HT-29 (cell line): ENCODE measurements around the gene RLN3. TPM values are rescaled to one million over a fixed set of nuclear protein-coding genes. Genes with fewer than 3 reads are reported as not detected.

Experiments used
- DNase-seq: peaks from one replicate; pipeline ENCODE4 v3.0.0-alpha.2; 2015; ENCODE audit warnings: low spot score
- total RNA-seq: library from RNA; depleted of rRNA; stranded (reverse); fragments of >200 nt; shearing (Covaris generic); gene quantifications from 2 replicates; pipeline ENCODE4 v1.2.3, GENCODE V29; 2014

Gene RLN3
- total RNA-seq, 1 experiment from 2014 or later, result not detected

DNA sequence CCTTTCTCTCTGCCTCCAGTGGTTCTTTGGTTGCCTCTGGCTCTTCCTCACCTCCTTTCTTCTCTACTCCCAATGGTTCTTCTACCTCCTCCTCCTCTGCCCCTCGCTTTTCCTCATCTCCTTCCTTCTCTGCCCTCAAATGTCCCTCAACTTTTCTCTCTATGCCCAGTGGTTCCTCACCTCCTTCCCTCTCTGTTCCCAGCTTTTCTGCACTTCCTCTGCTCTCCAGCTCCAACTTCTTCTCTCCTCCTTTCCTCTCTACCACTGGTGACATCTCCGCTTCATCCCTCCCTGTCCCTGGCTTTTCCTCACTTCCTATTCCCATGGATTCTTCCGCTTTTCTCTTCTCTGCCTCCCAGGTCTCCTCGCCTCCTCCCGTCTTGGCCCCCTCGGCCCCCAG, 26.2 kb downstream of the RLN3 start:
- no peak for DNase-seq

DNA sequence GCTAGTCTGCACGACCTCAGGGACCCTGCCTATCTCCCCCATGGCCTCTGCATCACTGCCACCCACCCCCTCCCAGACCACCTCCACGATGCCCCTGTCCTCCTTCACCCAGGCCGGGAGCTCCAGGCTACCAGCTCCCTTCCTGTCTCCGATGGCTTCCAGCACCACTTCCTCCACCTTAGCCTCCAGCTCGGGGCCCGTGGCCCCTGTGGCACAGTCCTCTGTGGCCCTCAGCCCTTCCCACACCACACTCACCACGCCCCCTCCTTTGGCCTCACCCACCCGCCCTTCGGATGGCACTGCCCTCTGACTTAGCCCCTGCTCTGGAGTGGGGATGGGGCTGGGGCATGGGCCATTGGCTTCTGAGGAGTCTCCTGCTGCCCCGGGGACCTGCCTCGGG, 26.8 kb downstream of the RLN3 start:
- no peak for DNase-seq

DNA sequence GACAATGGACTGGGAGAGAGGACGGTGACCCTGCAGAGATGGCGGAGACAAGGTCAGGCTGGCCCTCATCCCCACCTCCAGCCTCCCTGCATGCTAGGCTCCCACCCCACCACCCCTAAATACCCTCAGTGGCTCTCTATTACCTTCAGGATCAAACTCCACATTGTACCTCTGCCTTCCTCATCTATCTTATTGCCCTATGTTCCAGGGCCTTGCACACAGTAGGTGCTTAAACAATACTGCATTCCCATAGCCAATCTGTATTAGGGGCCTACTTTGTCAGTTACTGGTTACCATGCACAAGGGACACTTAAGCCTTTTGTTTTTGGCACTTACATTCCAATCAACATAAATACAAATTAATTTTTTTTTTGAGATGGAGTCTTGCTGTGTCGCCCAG, 27.4 kb downstream of the RLN3 start:
- DNase-seq, result no peak

DNA sequence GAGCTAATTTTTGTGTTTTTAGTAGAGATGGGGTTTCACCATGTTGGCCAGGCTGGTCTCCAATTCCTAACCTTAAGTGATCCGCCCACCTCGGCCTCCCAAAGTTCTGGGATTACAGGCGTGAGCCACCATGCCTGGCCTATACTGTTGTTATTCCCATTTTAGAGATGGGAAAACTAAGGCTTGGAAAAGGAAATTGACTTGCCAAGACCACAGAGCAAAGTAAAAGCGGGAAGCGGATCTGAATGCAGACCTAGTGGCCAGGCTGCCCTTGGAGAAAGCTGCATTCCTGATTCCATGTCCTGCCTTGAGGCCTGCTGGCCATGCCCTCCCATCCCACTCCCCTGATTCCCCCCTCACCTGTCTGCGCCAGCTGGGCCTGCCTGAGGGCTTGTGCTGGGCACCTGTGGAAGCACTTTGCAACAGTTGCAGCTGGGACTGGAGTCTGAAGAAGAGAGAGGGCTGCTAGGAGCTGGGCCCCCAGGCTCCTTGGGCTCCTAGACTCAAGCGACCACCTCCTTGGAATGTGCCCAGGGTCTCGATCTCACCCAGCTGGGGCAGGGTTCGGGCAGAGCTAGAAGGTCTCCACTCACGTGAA, 28.2 kb downstream of the RLN3 start:
- DNase-seq, result no peak

DNA sequence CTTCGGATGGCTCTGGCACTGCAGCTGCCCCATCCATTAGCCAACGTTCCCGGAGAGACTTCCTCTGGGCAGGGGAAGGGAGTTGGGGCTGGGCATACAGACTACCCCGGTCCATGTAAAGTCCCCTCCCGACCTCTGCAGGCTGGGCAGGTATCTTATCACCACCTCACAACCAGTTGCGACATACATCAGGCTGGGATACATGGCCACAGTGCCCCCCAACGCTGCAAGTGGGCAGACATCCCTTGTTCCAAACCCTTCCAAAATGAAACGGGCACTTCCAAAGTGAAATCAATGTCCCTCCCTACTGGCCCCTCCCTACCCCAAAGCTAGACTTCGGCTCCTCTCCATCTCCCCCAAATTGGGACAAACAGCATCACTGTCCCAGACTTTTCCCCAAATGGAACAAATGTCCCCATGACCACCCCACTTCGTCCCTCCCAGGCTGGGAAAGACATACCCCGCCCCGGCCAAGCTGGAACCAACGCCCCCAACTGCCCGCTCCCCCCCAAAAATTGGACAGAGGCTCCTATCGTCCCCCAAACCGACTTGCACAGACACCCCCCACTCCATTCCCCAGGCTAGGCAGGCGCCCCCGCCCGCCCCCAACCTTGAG, 28.9 kb downstream of the RLN3 start:
- no peak for DNase-seq

DNA sequence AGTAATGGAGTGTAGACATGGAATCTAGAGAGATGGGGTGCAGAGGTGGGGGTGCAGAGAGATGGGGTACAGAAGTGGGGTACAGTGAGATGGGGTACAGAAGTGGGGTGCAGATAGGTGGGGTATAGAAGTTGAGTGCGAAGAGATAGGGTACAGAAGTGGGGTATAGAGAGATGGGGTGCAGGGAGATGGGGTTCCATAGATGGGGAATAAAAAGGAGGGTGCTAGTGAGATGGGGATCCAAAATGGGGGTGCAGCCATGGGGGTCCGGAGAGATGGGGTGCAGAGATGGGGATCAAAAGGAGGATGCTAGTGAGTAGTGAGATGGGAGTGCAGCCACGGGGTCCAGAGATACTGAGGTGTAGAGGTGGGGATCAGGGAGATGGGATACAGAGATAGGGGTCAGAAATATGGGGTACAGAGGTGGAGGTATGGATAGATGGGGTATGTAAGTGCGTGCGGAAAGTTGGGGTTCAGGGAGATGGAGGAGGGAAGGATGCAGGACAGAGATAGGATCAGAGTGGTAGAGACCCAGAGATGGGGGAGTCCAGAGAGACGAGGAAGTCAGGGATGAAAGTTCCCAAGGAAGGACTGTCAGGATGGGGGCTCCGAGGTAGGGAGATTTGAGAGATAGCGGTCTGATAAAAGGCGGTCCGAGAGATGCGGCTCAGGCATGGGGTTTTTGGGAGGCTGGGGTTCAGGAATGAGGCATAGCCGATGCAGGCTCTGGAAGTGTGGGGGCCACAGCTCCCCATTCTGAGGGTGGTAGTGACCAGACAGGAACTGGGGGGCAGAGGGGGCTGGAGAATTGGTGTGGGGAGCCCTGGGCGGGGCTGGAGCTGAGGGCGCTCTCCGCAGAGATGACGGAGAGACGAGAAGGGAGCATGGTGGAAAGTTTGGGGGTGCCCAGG, 30.5 kb downstream of the RLN3 start:
- DNase-seq, result no peak

DNA sequence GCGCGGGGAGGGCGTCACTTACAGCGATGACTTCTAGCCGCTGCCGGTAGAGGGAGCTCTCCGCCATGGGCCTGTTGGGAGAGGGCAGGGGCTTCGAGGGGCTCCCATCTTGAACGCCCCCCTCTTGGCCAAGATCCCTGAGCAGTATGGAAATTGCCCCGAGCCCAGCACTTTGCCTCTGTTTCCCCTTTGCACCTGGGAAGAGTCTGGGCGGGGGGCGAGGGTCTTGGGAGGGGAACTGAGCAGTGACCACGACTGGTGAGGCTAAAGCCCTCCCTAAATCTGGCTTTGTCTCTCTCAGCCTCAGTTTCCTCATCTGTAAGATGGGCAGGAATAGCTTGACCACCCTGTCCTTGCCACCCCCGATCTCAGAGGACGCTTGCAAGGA, 31.1 kb downstream of the RLN3 start:
- DNase-seq, result no peak

DNA sequence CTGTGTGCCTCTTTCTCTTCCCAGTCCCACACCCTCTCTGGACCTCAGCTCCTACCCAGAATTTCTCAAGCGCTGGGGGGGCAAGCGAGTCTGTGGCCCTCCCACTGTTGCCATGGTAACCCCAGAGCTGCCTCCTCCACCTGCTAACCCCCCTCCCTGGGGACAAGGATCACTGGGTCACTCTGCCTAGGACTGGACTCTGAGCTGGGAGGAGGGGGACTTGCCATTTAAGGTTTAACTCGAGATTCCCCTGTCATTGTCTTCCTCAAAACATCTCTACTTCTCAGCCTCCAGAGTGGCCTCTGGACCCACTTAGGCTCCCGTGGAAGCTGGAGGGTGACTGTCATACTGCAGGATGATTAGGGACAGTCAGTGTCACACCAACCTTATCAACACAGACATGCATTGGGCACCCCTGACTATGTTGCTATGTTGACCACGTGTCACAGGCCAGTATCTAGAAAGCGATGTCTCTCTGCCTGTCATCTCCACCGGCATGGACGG, 31.8 kb downstream of the RLN3 start:
- no peak for DNase-seq

DNA sequence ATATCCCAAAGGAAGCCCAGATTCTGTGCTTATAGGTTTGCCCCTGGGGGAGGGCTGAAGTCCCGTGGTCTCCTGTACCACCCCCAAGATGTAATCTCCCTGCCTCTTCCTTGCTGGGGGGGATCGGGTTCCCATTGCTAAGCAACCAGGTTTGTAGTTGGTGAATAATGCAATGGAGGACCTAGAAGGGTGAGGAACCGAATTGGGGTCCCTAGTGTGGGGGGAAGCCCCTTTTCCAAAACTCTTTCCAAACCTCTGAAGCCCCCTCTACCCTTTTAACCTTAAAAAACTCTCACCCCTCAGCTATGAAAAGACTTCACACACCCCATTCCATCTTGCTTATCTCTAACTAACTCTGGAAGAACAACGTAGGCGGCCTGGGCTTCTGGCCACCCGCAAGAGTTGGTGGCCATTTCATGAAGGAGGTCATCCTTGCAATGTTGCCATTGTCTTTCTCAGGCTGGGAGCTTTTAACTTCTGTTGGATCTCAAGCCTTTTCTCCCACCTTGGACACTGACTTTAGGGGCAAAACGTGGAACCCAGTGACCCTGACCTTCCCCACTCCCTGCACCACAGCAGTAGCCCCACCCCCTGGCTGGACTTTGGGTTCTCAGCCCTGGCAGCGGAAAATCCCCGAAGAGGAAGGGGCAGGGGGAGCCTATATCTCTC, 33.3 kb downstream of the RLN3 start:
- DNase-seq, result no peak

DNA sequence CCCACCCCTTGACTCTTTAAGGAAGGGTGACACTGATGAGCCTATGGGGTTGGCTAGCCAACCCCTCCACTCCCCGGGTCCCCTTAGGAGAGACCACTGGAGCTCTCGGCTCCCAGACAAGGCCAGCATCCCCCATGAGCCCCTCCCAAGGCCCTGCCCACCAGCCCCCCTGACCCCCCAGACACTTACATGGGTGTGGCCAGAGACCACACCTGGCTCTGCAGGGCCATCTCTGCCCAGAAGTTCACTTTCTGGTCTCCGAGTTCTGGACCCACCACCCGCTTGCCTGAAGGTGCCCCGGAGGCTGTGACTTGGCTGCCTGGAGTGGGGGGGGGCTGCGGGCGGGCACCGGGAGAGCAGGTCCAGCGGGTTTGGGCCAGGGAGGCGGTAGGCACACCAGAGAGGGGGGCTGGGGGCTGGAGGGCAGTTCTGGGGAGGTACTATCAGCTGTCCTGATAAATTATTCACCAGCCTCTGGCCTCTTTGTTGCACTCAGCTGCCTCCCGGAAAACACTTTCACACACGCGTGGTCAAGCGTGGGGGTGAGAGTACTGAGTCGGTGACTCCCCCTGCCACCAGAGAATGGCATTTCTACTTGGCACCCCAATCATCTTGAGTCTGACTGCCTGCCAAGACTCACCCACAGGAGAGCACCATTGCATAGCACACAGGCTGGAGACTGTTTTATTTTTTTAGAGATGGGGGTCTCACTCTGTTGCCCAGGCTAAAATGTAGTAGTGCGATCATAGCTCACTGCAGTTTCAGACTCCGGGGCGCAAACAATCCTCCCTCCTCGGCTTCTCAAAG, 34.0 kb downstream of the RLN3 start, which contains the start of gene PALM3:
PALM3 (minus strand) TSS at position 326 of the 807 bp plus-strand sequence; CDS start at position 230, 96 bp downstream.
- DNase-seq, result no peak

DNA sequence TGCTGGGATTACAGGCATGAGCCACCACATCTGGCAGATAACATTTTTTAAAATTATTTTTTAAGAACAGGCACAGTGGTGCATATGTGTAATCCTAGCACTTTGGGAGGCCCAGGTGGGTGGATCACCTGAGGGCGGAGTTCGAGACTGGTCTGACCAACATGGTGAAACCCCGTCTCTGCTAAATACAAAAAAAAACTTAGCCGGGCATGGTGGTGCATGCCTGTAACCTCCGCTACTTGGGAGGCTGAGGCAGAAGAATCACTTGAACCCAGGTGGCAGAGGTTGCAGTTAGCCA, 34.6 kb downstream of the RLN3 start:
- no peak for DNase-seq

DNA sequence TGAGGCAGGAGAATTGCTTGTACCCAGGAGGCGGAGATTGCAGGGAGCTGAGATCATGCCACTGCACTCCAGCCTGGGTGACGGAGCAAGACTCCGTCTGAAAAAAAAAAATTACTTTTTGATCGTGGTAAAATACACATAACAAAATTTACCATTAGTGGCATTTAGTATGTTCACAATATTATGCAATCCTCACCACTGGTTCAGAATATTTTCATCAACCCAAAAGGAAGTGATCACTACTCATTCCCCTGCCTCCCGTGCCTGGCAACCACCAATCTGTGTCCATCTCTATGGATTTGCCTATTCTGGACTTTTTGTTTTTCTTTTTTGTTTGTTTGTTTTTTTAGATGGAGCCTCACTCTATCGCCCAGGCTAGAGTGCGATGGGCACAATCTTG, 35.2 kb downstream of the RLN3 start:
- no peak for DNase-seq

DNA sequence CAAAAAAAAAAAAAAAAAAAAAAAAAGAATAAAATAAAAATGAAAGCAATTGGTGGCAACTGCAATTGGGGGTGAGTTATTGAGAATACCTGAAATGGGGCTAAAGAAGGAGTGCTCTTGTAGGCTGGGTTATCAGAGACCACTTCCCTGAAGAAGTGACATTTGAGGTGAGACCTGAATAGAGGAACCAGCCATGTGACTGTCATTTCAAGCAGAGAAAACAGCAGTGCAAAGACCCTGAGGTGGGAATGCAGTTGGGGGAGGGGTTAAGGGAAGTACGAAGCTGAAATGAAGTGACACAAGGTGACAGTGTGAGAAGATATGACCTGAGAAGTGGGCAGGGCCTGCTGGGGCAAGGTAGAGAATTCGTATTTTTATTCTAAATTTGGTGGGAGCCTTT, 38.2 kb downstream of the RLN3 start:
- no peak for DNase-seq

DNA sequence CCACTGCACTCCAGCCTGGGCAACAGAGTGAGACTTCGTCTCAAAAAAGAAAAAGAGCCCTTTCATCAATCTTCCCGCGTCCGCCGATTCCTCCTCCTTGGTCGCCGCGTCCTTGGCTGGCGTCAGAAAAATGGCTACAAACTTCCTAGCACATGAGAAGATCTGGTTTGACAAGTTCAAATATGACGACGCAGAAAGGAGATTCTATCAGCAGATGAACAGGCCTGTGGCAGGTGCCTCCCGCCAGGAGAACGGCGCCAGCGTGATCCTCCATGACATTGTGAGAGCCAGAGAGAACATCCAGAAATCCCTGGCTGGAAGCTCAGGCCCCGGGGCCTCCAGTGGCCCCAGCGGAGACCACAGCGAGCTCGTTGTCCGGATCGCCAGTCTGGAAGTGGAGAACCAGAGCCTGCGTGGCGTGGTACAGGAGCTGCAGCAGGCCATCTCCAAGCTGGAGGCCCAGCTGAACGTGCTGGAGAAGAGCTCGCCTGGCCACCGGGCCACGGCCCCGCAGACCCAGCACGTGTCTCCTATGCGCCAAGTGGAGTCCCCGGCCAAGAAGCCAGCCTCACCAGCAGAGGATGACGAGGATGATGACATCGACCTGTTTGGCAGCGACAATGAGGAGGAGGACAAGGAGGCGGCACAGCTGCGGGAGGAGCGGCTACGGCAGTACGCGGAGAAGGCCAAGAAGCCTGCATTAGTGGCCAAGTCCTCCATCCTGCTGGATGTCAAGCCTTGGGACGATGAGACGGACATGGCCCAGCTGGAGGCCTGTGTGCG, 42.5 kb downstream of the RLN3 start:
- no peak for DNase-seq

DNA sequence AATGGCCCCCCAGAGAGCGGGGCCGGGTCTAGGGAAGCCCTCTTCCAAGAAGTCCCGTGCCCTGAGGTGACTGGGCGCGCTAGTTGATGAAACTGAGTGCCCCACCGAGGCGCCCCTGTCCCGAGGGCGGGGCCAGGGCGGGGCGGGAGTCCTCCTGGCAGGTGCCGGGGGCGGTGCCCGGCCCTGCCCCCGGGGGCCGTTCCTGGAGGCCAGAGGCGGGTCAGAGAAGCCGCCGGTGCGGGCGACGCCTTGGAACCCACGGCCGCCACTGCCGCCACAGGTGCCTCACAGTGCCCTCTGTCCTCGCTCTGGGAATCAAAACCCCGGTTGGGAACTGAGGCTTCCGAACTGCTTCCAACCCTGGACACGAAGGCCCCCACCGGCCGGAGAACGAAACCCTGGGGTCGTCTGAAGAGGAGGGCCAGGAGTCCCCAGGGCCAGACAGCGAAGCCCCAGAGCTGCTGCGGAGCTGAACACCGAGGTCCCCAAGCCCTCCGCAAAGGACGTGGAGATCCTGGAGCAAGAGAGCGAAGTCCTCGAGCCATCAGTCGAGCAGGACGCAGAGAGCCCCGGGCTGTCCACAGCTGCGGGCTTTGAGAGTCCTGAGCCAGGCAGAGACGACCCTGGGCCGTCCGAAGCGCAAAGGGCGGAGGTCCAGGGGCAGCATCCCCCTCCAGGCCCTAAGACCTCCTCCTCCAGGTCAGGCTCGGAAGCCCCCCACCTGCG, 44.8 kb downstream of the RLN3 start, which contains the start of gene MISP3:
MISP3 (plus strand) TSS at position 252 of the 726 bp plus-strand sequence. CDS start 524 bp downstream, outside the sequence.
- DNase-seq, result peak; percentile 45

DNA sequence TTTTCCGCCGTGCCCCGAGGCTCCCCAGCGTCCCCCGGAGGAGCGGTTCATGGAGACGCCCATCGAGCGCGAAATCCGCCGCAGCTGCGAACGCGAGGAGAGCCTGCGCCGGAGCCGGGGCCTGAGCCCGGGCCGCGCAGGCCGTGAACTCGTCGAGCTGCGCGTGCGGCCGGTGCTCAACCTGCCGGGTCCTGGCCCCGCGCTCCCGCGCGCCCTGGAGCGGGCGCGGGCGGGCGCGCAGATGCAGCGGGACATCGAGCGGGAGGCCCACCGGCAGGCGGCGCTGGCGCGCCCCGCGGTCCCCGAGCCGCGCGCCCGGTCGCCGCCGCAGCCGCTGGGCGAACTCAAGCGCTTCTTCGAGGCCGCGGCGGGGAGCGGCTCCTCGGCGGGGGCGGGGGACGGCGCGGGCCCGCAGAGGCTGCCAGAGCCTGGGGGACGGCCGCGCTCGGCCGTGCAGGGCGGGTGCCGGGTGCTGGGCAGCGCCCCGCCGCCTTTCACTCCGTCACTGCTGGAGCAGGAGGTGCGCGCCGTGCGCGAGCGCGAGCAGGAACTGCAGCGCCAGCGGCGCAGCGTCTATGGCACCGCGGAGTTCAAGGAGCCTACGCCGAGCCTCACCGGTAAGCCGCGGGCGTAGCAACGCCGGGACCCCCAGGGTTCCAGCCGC, 45.4 kb downstream of the RLN3 start:
- DNase-seq, result peak; percentile 59

DNA sequence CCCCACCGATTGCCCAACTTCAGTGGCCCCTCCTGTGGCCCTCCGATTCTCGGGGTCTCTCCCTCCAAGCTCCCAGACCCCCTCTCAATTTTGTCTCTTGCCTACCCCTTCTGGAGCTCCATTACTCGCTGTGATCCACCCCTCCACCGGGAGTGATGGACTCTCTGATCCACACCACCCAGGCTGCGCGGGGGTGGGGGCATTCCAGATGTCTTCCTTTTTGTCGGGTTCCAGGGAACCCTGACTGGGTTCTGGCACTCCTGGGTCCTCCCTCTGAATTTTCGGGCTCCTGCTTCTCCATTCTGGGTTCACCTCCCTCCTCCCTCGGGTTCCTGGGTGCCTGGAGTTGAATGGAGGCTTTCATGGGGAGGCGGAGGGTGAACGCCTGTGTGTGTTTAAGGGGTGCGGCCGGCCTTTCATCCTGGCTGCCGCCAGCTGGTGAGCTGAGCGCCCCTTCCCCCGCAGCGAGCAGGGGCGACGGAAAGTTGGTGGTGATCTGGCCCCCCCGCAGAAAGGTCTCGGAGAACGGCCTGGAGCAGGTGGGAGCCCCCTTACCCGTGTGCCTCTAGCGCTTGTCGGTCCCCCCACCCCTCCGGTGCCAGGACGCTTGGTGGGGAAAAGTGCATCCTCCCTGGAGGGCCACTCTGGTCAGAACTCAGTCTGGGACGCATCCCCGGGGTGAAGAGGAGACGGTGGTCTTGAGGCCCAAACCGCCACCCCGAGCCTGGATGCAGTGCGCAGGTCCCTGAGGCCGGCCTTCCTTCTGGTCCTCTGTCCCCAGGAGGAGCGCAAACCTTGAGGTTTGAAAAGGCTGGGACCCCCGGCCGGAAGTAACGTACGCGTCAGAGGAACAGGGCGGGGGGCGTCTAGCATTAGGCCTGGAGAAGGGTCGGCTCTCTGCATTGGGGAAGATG, 46.2 kb downstream of the RLN3 start:
- DNase-seq, result peak; percentile 44

DNA sequence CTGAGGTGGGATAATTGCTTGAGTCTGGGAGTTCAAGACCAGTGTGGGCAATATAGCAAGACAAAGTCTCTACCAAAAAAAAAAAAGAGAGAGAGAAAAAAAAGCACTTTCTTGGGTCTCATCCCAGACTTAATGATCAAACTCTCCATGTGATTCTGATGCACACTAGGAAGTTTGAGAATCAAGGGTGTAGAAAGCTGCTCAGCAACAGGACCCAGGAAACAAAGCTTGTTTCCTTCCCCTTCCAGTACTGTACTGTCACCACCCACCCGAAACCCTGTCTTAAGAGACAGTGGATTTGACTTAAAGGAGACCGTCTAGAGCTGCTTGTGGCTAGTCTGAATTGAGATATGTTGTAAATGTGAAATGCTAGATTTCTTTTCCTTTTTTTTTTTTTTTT, 50.5 kb downstream of the RLN3 start:
- no peak for DNase-seq
